Loucy (cell line): Measurements from ENCODE around the gene RBFOX2.
"Not testable (repeated sequence)": the region's sequence is repeated elsewhere in the genome, so short reads cannot be mapped to it uniquely, and the experiment has no call there.

Source experiments
- H2AFZ ChIP-seq: fragments of 200-600 bp; sonication (generic); 2 replicates; pipeline ENCODE4 v1.6.0; 2016; ENCODE audit warnings: antibody characterized with exemption, mild to moderate bottlenecking, low read length, moderate library complexity
- H3F3A ChIP-seq: fragments of 200-600 bp; 2 replicates; pipeline ENCODE4 v1.6.0; 2016; ENCODE audit warnings: antibody characterized with exemption, low read depth, mild to moderate bottlenecking
- H3K27me3 ChIP-seq: fragments of 200-600 bp; sonication (generic); 2 replicates; pipeline ENCODE4 v1.6.1; 2014; ENCODE audit warnings: low read length, mild to moderate bottlenecking; ENCODE audit not compliant: insufficient read depth, poor library complexity, severe bottlenecking
- H3K36me3 ChIP-seq: fragments of 200-600 bp; sonication (generic); 2 replicates; pipeline ENCODE4 v1.6.1; 2016; ENCODE audit warnings: low read length; ENCODE audit not compliant: insufficient read depth
- H3K4me1 ChIP-seq: fragments of 200-600 bp; sonication (generic); 2 replicates; pipeline ENCODE4 v1.5.1; 2014; ENCODE audit warnings: low read length, mild to moderate bottlenecking; ENCODE audit not compliant: insufficient read depth, poor library complexity, severe bottlenecking
- H3K4me2 ChIP-seq: fragments of 200-600 bp; sonication (generic); 2 replicates; pipeline ENCODE4 v1.6.0; 2014; ENCODE audit warnings: antibody characterized with exemption, low read length, low read depth, mild to moderate bottlenecking; ENCODE audit not compliant: poor library complexity, severe bottlenecking
- H3K4me3 ChIP-seq: fragments of 200-600 bp; sonication (generic); 2 replicates; pipeline ENCODE4 v1.5.1; 2014; ENCODE audit warnings: low read length, mild to moderate bottlenecking, mixed read lengths; ENCODE audit not compliant: poor library complexity, severe bottlenecking
- H3K79me2 ChIP-seq: fragments of 200-600 bp; sonication (generic); 2 replicates; pipeline ENCODE4 v1.6.1; 2014; ENCODE audit warnings: low read length; ENCODE audit not compliant: insufficient read depth
- H3K9ac ChIP-seq: fragments of 200-600 bp; sonication (generic); 2 replicates; pipeline ENCODE4 v1.6.0; 2014; ENCODE audit warnings: mild to moderate bottlenecking, low read depth, low read length, moderate library complexity; ENCODE audit not compliant: poor library complexity, severe bottlenecking
- H3K9me2 ChIP-seq: fragments of 200-600 bp; sonication (generic); replicated peaks from 2 replicates; pipeline ENCODE4 v1.6.1; 2016; ENCODE audit warnings: low read depth, low read length, mixed read lengths
- H3K9me3 ChIP-seq: fragments of 200-600 bp; sonication (generic); 2 replicates; pipeline ENCODE4 v1.6.1; 2014; ENCODE audit warnings: mild to moderate bottlenecking, antibody characterized with exemption, low read length, low read depth; ENCODE audit not compliant: insufficient read depth
- H4K20me1 ChIP-seq: fragments of 200-600 bp; sonication (generic); 2 replicates; pipeline ENCODE4 v1.6.0; 2014; ENCODE audit warnings: antibody characterized with exemption, low read length, mild to moderate bottlenecking; ENCODE audit not compliant: insufficient read depth, poor library complexity, severe bottlenecking
- EZH2phosphoT487 ChIP-seq: fragments of 200-600 bp; IDR thresholded peaks from 2 replicates; pipeline ENCODE4 v1.6.1; 2018; ENCODE audit warnings: antibody characterized with exemption, mild to moderate bottlenecking, moderate library complexity, borderline replicate concordance
- TF ChIP-seq, protein P1 (sequence below): fragments of 200-600 bp; sonication (generic); conservative IDR thresholded peaks from 2 replicates; pipeline ENCODE4 v1.5.1; 2014; ENCODE audit warnings: mild to moderate bottlenecking, antibody characterized with exemption, low read length

RBFOX2 gene

DNA sequence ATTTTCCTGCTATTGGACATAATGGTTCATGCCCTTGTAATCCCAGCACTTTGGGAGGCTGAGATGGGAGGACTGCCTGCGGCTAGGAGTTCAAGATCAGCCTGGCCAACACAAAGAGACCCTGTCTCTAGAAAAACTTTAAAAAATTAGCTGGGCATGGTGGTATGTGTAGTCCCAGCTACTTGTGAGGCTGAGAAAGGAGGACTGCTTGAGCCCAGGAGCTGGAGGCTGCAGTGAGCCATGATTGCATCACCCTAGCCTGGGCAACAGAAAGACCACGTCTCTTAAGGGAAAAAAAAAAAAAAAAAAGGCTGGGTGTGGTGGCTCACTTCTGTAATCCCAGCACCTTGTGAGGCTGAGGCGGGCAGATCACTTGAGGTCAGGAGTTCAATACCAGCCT lies 217.0 kb downstream of the RBFOX2 start:
- H3K79me2 ChIP-seq, result no peaks in the 10 kb centered on the region
- no peak overlapping the region for H3K4me2 ChIP-seq
- H2AFZ ChIP-seq, result no peak overlapping the region
- peaks cover 3% of the 10 kb centered on the region; the same call in 1 of the 2 replicates for H3K36me3 ChIP-seq
- H3K9me2 ChIP-seq, result no peaks in the 10 kb centered on the region
- no peaks in the 10 kb centered on the region for H3K4me1 ChIP-seq
- H3K9ac ChIP-seq, result no peak overlapping the region
- no peaks in the 10 kb centered on the region for H3K27me3 ChIP-seq
- H3F3A ChIP-seq, result no peaks in the 10 kb centered on the region
- H4K20me1 ChIP-seq, result no peaks in the 10 kb centered on the region
- TF ChIP-seq EZH2phosphoT487, result no peak
- no peaks in the 10 kb centered on the region for H3K9me3 ChIP-seq
- H3K4me3 ChIP-seq, result no peak overlapping the region

DNA sequence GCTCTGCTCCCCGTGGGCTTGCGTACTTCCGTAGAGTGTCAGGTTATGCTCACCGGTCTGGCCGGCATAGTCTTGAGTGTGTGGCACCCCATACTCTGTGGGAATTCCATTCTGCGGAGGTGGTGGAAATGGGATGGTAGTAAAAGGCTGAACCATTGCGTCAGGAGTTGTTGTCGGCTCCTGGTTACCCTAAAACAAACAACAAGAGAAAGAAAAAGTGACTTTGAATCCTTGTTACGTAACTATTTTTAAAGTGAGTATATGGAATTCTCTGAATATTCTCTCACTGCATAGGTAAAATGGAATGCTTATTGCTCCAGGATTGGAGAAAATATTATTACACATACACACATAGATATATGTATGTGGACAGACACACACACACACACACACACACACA lies 218.8 kb downstream of the RBFOX2 start:
- Histone ChIP-seq H3K4me1 (no peaks in the 10 kb centered on the region), H3K79me2 (no peaks in the 10 kb centered on the region), H3K9ac (no peak overlapping the region), H3K36me3 (peaks cover 3% of the 10 kb centered on the region; the same call in 1 of the 2 replicates), H3K27me3 (no peaks in the 10 kb centered on the region), H3K9me3 (no peaks in the 10 kb centered on the region), H3K9me2 (no peaks in the 10 kb centered on the region), H4K20me1 (no peaks in the 10 kb centered on the region), H3K4me2 (no peak overlapping the region), H3F3A (no peaks in the 10 kb centered on the region), H2AFZ (no peak overlapping the region), H3K4me3 (no peak overlapping the region)
- TF ChIP-seq, protein P1, sequence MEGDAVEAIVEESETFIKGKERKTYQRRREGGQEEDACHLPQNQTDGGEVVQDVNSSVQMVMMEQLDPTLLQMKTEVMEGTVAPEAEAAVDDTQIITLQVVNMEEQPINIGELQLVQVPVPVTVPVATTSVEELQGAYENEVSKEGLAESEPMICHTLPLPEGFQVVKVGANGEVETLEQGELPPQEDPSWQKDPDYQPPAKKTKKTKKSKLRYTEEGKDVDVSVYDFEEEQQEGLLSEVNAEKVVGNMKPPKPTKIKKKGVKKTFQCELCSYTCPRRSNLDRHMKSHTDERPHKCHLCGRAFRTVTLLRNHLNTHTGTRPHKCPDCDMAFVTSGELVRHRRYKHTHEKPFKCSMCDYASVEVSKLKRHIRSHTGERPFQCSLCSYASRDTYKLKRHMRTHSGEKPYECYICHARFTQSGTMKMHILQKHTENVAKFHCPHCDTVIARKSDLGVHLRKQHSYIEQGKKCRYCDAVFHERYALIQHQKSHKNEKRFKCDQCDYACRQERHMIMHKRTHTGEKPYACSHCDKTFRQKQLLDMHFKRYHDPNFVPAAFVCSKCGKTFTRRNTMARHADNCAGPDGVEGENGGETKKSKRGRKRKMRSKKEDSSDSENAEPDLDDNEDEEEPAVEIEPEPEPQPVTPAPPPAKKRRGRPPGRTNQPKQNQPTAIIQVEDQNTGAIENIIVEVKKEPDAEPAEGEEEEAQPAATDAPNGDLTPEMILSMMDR, result no peak
- TF ChIP-seq EZH2phosphoT487, result no peak

DNA sequence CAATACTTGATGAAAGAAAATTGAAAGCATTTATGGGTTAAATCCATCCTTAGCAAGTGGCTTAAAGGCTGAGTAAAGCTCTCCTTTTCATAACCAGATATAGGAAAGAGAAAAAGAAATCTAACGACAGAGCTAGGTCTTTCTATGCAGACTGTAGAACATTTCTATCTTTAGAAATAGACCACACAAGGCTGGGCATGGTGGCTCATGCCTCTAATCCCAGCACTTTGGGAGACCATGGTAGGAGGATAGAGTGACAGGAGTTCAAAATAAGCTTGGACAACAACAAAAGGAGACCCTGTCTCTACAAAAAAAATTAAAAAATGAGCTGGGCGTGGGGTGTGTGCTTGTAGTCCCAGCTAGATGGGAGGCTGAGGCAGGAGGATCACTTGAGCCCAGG lies 220.2 kb downstream of the RBFOX2 start:
- no peaks in the 10 kb centered on the region for H3K27me3 ChIP-seq
- no peaks in the 10 kb centered on the region for H4K20me1 ChIP-seq
- H3K9me3 ChIP-seq, result no peaks in the 10 kb centered on the region; the same call in 1 of the 2 replicates
- H3K9me2 ChIP-seq, result no peaks in the 10 kb centered on the region
- no peak overlapping the region for H3K9ac ChIP-seq
- H2AFZ ChIP-seq, result no peak overlapping the region
- H3K4me3 ChIP-seq, result no peak overlapping the region
- H3F3A ChIP-seq, result no peaks in the 10 kb centered on the region
- no peaks in the 10 kb centered on the region for H3K4me1 ChIP-seq
- TF ChIP-seq, protein P1, result no peak
- no peak for TF ChIP-seq EZH2phosphoT487
- no peak overlapping the region for H3K4me2 ChIP-seq
- peaks cover 3% of the 10 kb centered on the region; the same call in 1 of the 2 replicates for H3K36me3 ChIP-seq
- H3K79me2 ChIP-seq, result no peaks in the 10 kb centered on the region

DNA sequence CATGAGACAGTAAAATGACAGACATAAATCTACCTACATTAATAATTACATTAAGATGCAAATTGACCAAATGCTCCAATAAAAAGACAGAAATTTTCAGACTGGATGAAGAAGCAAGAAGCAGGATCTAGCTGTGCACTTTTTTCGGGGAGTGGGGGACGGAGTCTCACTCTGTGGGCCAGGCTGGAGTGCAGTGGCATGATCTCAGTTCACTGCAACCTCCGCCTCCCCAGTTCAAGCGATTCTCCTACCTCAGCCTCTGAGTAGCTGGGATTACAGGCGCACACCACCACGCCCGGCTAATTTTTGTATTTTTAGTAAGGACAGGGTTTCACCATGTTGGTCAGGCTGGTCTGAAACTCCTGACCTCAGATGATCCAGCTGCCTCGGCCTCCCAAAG lies 222.0 kb downstream of the RBFOX2 start:
- H3K4me1 ChIP-seq, H3K9me2 ChIP-seq, H3F3A ChIP-seq, H3K4me2 ChIP-seq, H3K9me3 ChIP-seq, H3K27me3 ChIP-seq, H4K20me1 ChIP-seq, H3K9ac ChIP-seq, H3K4me3 ChIP-seq, H3K36me3 ChIP-seq, H3K79me2 ChIP-seq, H2AFZ ChIP-seq: not testable (repeated sequence)
